NCI-H526 treated with DMSO at 0.1 percent for 48 hours (cell line): ENCODE results near the gene CLEC16A.

Source experiments
- DNase-seq: peaks from one replicate; lab custom pipeline; 2025; lab: John Stamatoyannopoulos, UW

The CLEC16A gene

DNA sequence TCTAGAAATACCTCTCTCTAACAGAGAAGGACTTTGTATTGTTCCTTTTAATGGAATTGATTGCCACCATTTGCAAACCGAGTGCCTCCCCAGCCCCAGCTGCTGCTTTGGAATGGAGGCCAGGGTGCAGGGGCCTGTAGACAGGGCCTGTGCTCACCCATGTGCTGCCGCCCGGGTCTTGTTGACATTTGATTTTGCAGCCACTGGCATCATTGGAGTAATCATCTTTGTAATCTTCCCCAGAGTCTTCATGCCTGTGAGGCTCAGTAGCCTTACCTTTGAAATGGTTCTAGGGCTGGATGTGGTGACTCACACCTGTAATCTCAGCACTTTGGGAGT is 119.8 kb downstream of the CLEC16A start:
- DNase-seq, result no peak

DNA sequence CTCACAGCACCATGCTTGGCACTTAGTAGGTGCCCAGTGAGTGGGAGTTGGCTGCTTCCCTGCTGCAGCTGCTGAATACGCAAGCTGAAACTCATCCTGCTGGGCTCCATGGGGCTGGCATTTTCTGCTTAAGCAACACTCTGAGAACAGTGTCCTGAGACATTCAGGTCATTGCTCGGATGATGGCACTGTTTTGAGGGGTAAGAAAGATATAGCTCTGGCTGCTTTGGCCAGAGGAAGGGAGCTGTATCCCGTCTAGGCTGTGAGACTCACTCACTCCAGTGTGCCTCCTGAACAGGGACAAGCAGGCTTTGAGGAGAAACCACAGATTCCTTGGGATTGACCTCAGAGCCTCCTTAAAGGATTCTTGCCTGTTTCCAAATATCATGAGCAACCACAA is 120.5 kb downstream of the CLEC16A start:
- no peak for DNase-seq

DNA sequence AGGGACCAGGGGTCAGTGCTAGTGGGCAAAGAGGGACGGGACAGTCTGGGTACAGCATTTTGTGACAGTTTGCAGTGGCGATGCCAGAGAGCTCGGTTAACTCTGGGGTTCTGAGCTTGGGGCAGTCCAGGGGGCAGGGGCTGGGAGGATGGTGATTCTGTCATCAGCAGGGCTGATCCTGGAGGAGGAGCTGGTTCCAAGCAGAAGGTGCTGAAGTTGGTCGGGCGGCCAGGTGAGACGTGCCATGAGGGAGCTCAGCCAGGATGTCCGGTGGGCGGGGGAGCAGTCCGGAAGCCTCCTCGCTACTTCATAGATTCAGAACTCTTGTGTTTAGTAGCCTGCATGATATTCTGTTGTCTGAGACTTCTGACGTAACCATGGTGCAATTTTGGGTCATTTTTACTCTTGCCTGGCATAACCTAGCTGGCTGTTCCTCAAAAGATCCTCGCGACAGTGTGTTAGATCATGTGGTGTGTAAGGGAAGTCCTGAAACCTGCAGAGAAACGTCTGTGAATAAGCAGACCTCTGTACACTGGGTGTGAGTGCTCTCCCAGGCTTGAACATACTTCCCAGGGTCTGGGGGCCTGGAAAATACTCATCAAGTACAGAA is 122.0 kb downstream of the CLEC16A start:
- DNase-seq, result no peak

DNA sequence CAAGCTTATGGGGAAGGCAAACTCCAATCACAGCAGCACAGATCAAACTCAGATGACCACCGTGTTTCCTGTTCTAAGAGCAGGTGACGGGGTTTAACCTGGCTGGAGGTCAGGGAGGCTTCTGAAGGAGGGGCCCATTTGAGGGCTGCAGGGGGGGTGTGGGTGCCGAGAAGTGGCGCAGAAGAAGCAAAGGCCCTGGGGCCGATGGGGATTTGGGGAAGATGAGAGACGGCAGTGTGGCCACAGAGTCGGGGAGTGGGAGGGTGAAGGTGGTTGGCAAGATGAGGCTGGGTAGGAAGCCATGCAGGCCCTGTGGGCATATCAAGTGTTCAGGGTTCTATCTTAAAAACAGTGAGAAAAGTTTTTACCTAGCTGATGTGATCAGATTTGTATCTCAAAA is 122.9 kb downstream of the CLEC16A start:
- DNase-seq, result no peak

DNA sequence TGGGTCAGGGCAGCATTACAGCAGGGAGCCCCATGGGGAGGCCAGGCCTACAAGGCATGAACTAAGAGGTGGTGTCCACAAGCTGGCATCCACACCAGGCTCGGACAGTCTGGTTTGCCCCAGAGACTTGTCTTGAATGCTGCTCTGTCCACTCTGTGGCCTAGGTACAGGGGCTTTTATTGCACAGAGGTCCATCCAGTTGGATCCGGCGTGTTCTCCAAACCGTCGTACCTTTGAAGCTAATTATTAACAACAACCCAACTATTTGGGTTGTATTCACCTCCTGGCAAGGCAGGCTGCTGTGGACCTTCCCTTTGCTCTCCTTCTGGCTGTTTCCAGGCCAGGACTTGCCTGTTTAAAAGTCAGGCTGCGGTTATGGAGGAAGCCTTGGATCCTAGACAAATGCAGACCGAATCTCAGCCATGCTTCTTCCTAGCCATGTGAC is 123.4 kb downstream of the CLEC16A start:
- DNase-seq, result no peak

DNA sequence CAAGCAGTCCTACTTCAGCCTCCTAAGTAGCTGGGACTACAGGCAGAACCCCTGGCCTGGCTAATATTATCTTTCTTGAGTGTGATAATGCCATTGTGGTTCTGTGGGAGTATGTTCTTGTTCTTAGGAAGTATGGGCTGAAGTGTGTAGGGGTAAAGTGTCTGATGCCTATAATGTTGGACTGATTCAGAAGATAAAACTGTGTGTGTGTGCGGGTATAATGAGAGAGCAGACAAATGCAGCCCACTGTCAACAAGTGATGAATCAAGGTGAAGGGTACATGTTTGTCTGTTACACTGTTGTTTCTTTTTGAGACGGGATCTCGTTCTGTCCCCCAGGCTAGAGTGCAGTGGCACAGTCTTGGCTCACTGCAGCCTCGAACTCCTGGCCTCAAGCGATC is 127.5 kb downstream of the CLEC16A start:
- no peak for DNase-seq

DNA sequence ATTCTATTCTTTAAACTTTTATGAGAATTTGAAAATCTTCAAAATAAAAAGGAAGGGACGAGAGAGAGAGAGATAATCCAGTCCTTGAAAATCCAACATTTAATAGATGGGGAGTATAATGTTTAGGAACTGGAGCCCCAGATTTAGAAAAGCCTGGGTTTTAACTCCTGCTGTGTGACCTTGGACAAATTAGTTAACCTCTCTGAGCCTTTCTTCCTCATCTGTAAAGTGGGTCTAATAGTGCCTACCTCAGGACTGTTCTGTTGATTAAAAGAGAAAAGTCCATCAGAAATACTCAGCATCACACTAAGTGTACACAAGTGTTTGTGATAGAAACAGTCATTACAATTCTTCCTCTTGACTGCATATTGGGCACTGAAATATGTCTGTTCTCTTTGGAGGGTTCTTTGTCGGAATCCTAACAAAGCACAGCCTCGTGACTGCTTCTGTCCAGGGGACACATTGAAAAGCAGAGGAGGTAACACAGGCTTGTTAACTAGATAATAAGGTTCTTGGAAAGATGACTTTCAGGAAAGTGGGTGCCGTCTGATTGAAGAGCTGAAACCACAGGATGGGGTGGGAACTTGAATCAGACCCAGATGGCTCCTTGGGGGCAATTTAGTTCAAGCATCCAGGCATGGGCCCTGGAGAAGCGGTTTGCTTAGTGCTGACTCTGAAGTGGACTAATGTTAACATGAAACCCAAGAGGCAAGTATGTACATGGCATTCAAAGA is 128.2 kb downstream of the CLEC16A start:
- DNase-seq, result no peak

DNA sequence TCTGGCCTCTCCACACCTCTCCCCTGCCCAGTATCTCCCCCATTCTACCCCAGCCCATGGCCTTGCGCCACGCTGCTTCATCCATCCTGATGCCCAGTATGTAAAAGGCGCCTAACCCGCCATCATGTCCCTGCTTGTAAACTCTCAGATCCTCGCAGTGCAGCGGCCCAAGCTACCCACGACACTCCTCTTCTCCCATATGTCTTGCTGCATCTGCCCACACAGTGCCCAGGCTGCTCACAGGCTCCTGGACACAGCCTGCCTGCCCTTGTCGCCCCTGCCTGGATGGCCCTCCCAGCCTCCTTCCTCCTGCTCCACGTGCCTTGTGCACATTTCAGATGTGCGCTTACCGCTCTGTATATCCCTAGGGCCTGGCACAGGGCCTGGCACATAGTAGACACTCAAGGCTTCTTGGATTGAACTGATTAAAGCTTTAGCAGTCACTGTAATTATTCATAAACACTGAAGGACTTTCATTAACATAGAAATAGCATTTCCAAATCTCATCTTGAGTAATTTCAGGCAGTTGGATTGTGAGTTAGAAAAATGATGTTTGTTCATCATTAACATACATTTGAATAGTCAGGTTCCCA is 129.1 kb downstream of the CLEC16A start:
- DNase-seq, result peak; percentile 21

DNA sequence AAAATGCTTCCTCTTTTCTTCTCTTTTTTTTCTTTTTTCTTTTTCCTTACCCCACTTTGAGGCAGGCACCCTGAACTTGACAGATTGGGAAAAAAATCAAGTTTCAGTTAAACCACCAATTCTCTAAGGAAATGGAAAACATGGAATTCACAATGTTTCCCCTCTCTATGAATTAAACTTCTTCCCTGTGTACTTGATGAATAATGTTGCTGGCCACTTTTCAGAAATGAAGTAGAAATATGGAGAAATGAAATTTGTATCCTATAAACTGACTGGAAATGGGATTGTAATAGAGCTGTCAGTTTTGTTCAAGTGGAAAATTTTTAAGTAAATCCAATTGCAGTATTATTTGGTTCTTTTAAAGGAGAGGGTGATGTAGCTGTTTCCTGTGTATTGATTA is 129.8 kb downstream of the CLEC16A start:
- DNase-seq, result no peak

DNA sequence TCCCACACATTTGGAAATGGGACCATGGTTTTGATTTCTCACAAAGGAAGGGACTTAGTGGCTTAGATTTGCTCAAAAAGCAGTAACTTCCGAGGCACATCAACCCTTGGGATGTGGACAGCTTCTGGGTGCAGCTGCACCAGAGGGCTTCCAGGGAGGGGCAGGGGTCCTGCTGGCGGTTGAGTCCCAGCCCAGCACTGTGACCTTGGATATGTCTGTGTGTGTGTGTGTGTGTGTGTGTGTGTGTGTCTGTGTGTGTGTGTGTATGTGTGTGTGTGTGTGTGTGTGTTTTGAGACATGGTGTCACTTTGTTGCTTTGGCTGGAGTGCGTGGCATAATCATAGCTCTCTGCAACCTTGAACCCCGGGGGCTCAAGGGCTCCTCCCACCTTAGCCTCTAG is 130.8 kb downstream of the CLEC16A start:
- no peak for DNase-seq

DNA sequence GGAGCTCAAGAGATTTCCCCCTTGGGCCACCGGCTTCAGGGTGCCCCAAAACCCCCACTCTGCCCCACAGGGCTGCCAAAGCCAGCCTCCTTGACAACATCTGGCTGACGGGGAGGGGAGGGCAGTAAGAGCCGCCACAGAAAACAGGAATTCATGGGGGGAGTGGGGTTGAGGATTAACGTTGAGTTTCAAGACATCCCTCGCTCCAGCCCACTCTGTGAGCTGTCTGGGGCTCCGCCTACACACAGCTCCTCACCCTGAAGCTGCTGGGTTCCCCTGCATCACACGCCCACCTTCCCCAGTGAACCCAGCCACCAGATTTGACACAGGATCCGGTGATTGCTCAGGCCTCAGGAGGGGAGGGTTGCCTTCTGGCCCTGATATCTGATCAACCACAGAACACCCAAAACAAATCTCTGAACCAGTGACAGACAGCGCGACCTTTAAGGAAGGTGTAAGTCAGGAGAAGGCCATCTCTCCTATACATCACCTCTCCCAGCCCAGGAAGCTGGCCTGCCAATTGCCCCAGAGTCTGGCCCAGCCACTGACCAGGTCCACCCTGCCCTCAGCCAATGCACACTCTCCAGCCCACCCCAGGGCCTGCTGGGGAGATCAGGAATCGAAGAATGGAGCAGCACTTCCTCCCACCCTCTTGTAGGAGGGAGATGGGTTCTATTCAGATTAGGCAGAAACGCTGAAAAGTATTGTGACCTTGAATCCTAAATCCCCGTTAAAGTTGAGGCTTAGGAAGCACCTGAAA is 132.1 kb downstream of the CLEC16A start:
- no peak for DNase-seq

DNA sequence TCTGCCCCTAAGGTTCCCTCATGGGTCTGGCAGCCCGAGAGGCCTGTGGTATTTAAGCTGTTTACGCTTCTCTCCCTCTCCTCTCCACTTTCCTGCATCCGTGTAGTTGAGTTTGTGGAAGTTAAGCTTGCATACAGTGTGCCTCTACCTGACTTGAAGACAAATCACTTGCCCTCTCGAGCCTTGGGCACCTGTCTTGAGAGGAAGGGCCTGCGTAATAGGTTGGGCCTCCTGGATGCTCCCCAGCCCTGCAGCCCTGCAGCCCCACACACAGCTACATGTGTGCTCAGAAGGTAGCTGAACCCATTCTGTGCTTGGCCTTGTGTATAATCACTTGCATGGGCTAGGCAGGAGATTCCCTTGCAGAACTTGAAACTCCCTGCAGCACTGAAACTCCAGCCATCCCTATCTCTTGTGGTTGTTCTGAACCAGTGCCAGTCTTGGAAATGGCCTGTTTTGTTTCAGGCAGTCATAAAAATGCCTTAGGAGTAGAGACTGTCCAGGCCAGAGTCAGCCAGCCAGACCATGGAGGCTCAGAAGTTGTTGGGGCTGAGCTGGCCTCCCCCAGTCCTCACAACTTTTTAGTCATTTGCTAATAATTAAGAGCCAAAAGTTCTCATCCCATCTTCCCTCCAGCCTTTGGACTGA is 134.6 kb downstream of the CLEC16A start:
- no peak for DNase-seq

DNA sequence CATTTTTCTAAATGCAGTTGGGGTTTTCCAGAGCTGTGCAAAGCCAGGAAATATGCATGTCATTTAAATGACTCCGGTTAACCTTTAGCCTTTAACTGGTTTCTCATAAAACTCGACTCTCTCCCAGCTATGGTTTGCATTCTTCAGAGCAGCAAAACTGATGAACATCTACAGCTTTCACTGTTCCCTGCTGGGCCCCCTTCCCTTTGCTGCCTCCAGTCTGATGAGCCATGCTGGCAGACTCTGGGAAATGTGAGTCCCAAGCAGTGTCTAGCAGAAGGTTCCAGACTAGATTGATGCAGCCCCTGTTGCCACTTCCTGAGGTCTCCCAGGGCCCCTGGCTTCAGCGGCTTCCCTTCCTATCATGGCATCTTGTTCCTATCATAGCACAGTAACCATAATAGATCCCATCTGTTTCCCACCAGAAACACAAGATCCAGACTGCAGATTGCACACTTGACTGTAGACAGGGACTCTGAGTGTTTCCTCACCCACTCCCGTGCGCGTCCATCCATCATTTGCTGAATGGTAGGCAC is 135.4 kb downstream of the CLEC16A start:
- peak; percentile 69 for DNase-seq

DNA sequence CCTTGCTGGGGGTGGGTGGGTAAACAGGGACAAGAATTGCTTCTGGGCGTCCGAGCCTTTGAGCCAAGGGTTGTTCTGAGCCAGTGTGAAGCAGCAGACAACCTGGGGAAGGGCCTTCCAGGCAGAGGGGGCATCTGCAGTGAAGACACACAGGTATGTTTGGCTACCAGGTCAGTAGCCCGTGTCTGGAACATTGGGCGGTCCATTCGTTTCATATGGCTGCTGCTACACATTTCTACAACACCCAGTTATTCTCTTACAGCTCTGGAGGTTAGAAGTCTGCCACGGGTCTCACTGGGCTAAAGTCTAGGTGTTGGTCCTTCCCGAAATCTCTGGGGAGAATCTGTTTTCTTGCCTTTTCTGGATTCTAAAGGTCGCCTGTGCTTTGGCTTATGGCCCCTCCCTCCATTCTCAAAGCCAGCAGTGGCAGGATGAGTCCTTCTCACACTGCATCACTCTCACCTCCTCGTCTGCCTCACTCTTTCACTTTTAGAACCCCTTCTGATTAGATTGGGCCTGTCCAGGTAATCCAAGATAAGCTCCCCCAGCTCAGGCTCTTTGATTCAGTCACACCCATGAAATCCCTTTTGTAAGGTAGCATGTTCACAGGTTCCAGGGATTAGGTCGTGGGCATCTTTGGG is 136.1 kb downstream of the CLEC16A start:
- no peak for DNase-seq

DNA sequence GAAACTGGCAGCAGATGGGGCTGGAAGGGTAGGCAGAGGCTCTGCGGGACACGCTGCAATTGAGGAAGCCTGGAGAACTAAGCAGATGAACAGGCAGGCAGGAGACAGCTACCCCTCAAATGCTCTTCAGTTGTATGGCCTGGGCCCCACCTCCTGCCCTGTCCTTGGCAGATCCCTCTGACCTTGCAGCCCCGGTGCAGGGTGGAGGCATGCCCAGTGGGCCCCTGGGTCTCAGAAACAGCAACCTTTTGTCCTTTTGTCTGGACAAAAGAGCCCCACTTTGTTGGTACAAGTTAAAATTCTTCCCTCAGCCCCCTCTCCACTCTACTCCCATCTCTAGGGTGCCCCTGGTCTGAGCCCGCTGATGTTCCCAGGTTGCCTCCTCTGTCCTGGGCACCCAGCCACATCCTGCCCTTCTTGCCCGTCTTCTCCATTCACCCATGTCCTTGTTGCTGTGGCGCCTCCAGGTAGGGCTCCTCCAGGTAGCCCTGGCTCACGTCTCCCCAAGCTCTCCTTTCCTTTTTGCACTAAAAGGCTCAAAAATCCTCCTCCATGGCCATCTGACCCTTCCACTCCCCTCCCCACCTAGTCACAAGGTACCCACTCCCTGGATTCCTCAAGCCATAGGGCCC is 136.8 kb downstream of the CLEC16A start:
- no peak for DNase-seq

DNA sequence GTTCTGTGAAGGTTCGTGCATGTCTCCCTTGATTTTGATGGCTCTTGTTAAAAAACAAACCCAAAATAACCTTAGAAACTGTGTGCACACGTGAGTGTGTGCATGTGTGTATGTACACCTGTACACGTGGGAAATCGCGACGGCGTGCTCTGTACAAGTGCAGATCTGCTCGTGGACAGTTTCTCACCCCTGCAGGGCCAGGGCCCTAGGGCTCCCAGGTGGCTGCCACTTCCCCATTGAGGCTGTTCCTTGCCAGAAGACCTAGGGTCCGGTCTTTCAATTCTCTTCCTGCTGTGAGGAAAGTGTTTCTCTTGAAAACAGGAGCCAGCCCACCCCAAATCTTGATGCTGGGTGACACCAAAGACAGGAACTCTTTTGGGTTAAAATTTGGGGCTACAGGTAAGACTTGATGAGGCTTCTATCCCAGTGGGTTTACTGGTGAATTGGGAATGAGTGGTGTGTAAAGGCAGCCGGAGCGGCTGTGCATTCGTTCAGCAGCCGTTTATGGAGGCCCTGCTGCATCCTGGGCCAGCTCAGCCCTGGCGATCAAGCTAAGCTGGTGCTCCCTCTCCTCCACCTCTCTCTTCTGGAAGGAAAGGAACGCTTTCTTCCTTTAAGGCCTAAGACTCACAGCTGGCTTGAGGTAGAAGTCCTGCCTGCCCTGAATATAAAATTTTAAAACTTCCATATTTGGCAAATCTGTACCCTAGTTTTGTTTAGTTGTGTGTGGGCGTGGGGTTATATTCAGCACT is 137.9 kb downstream of the CLEC16A start:
- DNase-seq, result no peak

DNA sequence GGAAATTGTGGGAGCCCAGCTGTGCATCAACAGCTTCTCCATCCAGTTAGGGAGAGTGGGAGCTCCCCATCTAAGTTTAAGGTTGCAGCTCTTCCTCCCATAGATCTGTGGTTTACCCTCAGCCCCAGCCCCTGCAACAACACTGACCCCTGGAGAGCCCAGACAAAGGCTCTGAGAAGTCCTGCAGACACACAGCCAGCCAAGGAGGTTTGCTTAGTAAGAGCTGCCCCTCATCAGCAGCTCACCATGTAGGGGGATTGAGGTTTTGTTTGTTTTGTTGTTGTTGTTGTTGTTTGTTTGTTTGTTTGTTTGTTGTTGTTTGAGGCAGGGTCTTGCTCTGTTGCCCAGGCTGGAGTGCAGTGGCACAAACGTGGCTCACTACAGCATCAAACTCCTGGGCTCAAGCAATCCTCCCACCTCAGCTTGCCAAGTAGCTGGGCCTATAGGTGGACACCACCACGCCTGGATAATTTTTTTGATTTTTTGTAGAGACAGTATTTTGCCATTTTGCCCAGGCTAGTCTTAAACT is 138.6 kb downstream of the CLEC16A start:
- no peak for DNase-seq

DNA sequence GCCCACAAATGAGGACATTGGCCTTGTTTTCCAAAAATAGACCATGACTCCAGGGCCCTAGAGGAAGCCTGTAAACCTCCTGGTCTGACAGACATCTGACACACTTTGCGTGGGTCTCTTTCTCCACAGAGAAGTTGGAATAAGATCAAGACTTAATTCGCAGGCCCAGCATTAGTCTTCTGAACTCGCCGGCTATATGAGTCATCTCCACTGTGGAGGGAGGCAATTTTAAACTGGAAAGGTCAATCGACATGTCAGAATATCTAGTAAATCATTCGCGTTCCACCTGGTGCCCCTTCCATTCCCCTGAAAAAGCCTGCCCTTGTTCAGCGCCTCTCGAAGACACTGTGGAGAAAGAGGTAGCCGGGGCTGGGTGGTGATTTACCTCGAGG is 140.1 kb downstream of the CLEC16A start:
- DNase-seq, result no peak

DNA sequence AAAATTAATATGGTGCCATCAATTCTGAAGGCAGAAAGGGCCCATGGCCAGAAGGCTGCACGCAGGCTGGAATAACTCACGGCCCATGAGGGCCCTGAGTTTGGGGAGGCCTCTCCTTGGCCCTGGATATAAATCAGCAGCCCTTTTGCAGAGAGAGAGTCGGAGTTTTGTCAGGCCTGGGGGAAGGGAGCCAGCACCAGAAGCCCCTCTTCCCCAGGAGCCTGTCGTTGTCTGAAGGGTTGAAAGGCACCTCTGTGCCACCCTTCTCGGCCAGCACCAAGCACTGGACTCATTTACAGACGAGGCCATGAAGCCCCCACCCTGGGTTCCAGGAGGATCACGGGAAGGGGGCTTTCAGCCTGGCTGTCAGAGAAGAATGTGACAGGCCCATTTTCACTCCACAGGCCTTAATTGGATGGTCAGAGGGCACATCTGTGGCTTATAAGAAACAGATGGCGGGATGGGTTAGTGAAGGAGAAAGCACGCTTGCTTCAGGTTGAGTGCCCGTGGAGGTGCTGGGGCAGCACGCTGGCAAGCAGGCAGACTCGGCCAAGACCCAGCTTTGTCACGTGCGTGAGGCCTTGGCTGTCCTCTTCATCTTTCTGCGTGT is 140.6 kb downstream of the CLEC16A start:
- no peak for DNase-seq

DNA sequence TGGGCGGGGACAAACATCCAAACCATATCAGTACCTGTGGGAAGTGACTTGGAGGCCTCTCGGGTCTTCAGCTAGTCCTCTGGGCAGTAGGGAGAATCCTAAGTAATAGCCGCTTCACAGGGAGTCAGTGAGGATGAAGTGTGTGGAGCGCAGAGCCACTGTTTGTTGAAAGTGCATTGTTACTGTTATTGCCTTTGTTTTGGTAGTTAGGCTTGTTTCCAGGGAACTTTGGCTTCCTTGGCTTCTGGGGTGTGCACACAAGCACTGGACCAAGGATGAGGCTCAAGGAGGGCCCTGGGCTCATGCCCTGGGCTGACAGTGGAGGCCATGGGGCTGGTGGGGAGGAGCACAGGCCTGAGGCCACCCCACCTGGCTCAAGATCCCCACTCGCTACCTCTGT is 141.6 kb downstream of the CLEC16A start:
- DNase-seq, result no peak
